HG03196 (cell line): Measurements from ENCODE around the gene CHST8.
"Not testable (repeated sequence)": the region's sequence is repeated elsewhere in the genome, so short reads cannot be mapped to it uniquely, and the experiment has no call there.

ENCODE experiments used
- ATAC-seq: cut with Tn5 transposase; IDR thresholded peaks from one replicate; pipeline ENCODE4 v1.9.1; 2021; ENCODE audit not compliant: unreplicated experiment

CHST8 gene

DNA sequence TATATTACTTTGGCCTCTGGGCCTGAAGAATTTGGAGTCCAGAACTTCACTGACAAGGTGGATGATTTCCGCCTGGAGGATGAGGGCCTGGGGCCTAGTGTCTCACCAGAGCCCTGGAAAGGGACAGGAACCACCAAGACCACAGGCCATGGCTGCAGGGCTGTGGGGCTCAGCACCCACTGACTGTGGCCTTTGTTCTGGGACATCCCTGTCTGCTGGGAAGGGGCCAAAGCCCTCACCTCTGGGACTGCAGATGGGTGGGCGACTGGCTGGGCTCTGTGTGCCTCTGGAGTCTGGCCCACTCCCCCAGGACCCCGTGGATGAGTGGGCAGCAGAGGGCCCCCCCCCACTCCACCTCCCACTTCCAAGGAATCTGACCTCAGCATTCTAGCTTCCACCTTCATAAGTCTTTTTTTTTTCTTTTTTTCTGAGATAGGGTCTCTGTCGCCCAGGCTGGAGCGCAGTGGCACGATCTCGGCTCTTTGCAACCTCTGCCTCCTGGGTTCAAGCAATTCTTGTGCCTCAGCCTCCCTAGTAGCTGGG lies 20.3 kb downstream of the CHST8 start:
- ATAC-seq = no peak

GRCh38 chr19:33644284-33644836 lies 22.6 kb downstream of the CHST8 start:
- ATAC-seq = no peak

GRCh38 chr19:33646306-33646705 lies 24.6 kb downstream of the CHST8 start:
- no peak for ATAC-seq

GRCh38 chr19:33647146-33647545 lies 25.4 kb downstream of the CHST8 start:
- no peak for ATAC-seq

GRCh38 chr19:33649627-33650305 lies 28.0 kb downstream of the CHST8 start:
- ATAC-seq = no peak

- ATAC-seq = no peak
These were observed 31.9 kb downstream of the CHST8 start for GRCh38 chr19:33653684-33654083.

- ATAC-seq = no peak
These were observed 33.2 kb downstream of the CHST8 start for GRCh38 chr19:33654840-33655508.

DNA sequence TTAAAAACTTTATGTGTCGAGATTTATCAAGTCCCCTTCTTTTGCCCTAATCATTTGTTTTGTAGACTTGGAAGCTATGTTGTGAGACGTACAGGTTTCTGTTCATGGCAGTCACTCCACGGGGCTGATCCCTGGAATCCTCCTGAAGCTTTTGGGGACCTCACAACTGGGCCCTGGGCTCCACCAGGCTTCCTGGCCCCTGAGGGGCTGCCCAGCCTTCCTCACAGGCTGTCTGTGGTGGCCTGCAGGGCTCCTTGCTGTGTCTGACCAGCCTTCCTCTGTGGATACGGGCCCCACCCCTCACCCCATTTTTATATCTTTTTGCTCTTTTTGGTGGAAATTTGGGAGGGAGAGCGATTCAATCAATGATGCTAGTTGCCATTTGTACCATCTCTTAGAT lies 38.1 kb downstream of the CHST8 start:
- no peak for ATAC-seq

GRCh38 chr19:33660410-33661124 lies 38.8 kb downstream of the CHST8 start:
- no peak for ATAC-seq

- no peak for ATAC-seq
These were observed 39.6 kb downstream of the CHST8 start for GRCh38 chr19:33661336-33661735.

GRCh38 chr19:33662391-33663092 lies 40.8 kb downstream of the CHST8 start:
- no peak for ATAC-seq

GRCh38 chr19:33663316-33663715 lies 41.6 kb downstream of the CHST8 start:
- not testable (repeated sequence) for ATAC-seq

GRCh38 chr19:33664744-33665143 lies 43.0 kb downstream of the CHST8 start:
- no peak for ATAC-seq

GRCh38 chr19:33665776-33666595 lies 44.2 kb downstream of the CHST8 start:
- no peak for ATAC-seq

- ATAC-seq = no peak
These were observed 45.4 kb downstream of the CHST8 start for GRCh38 chr19:33667141-33667650.

DNA sequence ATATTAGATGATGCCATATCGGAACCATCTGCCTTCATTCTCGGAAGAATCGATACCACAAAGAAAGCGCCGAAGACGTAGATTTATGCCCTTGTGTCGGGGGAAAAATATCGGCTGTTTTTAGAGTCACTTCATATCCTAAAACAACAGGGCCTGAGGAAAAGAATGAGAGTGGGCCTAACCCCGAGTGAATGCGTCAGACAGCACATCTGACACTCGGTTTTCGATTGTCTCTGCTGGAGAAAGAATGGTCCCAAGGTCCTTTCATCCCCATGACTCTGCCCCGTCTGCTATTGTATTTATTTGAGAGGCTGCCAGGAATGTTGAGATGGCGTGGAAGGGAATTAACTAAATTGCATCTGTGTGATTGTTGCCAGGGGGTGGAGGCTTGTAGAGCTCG lies 46.1 kb downstream of the CHST8 start:
- ATAC-seq = no peak

GRCh38 chr19:33668968-33669367 lies 47.2 kb downstream of the CHST8 start:
- no peak for ATAC-seq

GRCh38 chr19:33669376-33669775 lies 47.6 kb downstream of the CHST8 start:
- no peak for ATAC-seq

DNA sequence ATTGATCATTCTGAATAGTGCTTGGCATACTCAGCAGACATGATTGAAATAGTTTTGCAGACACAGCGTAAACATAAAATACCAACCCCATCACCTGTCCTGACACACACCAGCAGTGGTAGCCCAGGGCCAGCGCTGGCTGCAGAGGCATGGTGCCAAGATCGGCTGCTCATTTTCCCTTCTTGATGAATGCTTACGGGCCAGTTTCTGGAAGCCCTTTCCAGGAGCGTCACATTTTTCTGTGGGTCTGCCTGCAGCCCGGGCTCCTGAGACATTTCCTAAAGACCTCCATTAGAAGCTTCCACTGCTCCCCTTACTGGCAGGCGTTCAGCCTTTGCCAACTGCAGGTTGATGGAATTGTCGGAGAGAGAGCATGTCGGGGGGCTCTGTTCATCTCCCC lies 48.6 kb downstream of the CHST8 start:
- ATAC-seq = no peak

GRCh38 chr19:33671211-33671610 lies 49.5 kb downstream of the CHST8 start:
- ATAC-seq = no peak
